GM23248 (cell line): Measurements from ENCODE around the gene KNDC1. TPM values are rescaled to one million over a fixed set of nuclear protein-coding genes. Genes with fewer than 3 reads are reported as not detected.
"Not testable (repeated sequence)": the region's sequence is repeated elsewhere in the genome, so short reads cannot be mapped to it uniquely, and the experiment has no call there.

Source experiments
- DNase-seq: peaks from one replicate; pipeline ENCODE4 v3.0.0-alpha.2; 2015
- H2AFZ ChIP-seq: fragments of 200-600 bp; sonication (generic); 2 replicates; pipeline ENCODE4 v1.6.1; 2016; ENCODE audit warnings: antibody characterized with exemption
- H3F3A ChIP-seq: fragments of 200-600 bp; sonication (generic); 2 replicates; pipeline ENCODE4 v1.6.1; 2016; ENCODE audit warnings: mild to moderate bottlenecking, antibody characterized with exemption, mixed run types; ENCODE audit not compliant: insufficient read depth
- H3K27ac ChIP-seq: fragments of 200-600 bp; sonication (generic); 2 replicates; pipeline ENCODE4 v1.5.1; 2016; ENCODE audit warnings: mild to moderate bottlenecking
- H3K27me3 ChIP-seq: fragments of 200-600 bp; sonication (generic); replicated peaks from 2 replicates; pipeline ENCODE4 v1.6.1; 2016; ENCODE audit warnings: mild to moderate bottlenecking; ENCODE audit not compliant: insufficient read depth
- H3K36me3 ChIP-seq: fragments of 200-600 bp; sonication (generic); 2 replicates; pipeline ENCODE4 v1.6.1; 2016; ENCODE audit warnings: low read depth, mild to moderate bottlenecking
- H3K4me1 ChIP-seq: fragments of 200-600 bp; sonication (generic); 2 replicates; pipeline ENCODE4 v1.6.1; 2016; ENCODE audit warnings: mild to moderate bottlenecking; ENCODE audit not compliant: insufficient read depth
- H3K4me2 ChIP-seq: fragments of 200-600 bp; sonication (generic); one replicate; pipeline ENCODE4 v1.6.1; 2016; ENCODE audit warnings: mild to moderate bottlenecking; ENCODE audit not compliant: unreplicated experiment
- H3K4me3 ChIP-seq: fragments of 200-600 bp; sonication (generic); 2 replicates; pipeline ENCODE4 v1.5.1; 2016; ENCODE audit warnings: mild to moderate bottlenecking
- H3K79me2 ChIP-seq: fragments of 200-600 bp; sonication (generic); 2 replicates; pipeline ENCODE4 v1.6.1; 2016; ENCODE audit warnings: mild to moderate bottlenecking; ENCODE audit not compliant: insufficient read depth
- H3K9ac ChIP-seq: fragments of 200-600 bp; sonication (generic); 2 replicates; pipeline ENCODE4 v1.6.1; 2016; ENCODE audit warnings: mild to moderate bottlenecking
- H3K9me2 ChIP-seq: fragments of 200-600 bp; sonication (generic); 2 replicates; pipeline ENCODE4 v1.6.1; 2016; ENCODE audit warnings: mixed run types, mild to moderate bottlenecking, moderate library complexity; ENCODE audit not compliant: insufficient read depth
- H3K9me3 ChIP-seq: fragments of 200-600 bp; sonication (generic); one replicate; pipeline ENCODE4 v1.6.1; 2017; ENCODE audit warnings: low read depth
- H4K20me1 ChIP-seq: fragments of 200-600 bp; sonication (generic); 2 replicates; pipeline ENCODE4 v1.6.0; 2016; ENCODE audit not compliant: insufficient read depth
- EZH2 ChIP-seq: fragments of 200-600 bp; sonication (generic); IDR thresholded peaks from 2 replicates; pipeline ENCODE4 v1.6.1; 2018; ENCODE audit warnings: antibody characterized with exemption, mild to moderate bottlenecking; ENCODE audit not compliant: insufficient read depth, poor library complexity, severe bottlenecking
- EZH2phosphoT487 ChIP-seq: fragments of 200-600 bp; sonication (generic); IDR thresholded peaks from 2 replicates; pipeline ENCODE4 v1.6.1; 2018; ENCODE audit warnings: antibody characterized with exemption, moderate library complexity, mild to moderate bottlenecking, low read depth; ENCODE audit not compliant: insufficient read depth
- WGBS, 2 experiments: methylation state at CpG; one replicate each; pipeline ENCODE4 v1.1.6; 2015 to 2017; ENCODE audit warnings: low lambda C conversion rate in 2 of 2, low coverage in 1 of 2; ENCODE audit errors: missing lambda C conversion rate in 2 of 2; 5-methylcytosine and 5-hydroxymethylcytosine counted together
- in situ Hi-C: fragments of 300-500 bp; cut with MboI; formaldehyde crosslinking; loops from 2 replicates; pipeline ENCODE4 v1.15.0; 2020
- polyA plus RNA-seq: library from polyadenylated mRNA; unstranded; fragments of >200 nt; fragmentation: Nextera tagmentation; extraction: Ambion mirVana; gene quantifications from 2 replicates; pipeline ENCODE4 v1.2.1, GENCODE V29; 2016
- total RNA-seq: library from RNA; depleted of rRNA; stranded (reverse); fragments of >200 nt; shearing (Covaris generic); gene quantifications from 2 replicates; pipeline ENCODE4 v1.2.3, GENCODE V29; 2014

KNDC1 gene
- total and polyA plus RNA-seq, 2 experiments from 2014 or later = 0.44 to 0.54 TPM

- TF ChIP-seq EZH2phosphoT487 (no peak), EZH2 (no peak)
- H3K27me3 ChIP-seq = no peaks in the 10 kb centered on the region; the same call in none of the 2 replicates
- no peaks in the 10 kb centered on the region for H3K4me1 ChIP-seq
- no peaks in the 10 kb centered on the region for H3K9me3 ChIP-seq
- H3K4me3 ChIP-seq = no peak overlapping the region
- H4K20me1 ChIP-seq = no peaks in the 10 kb centered on the region
- no peaks in the 10 kb centered on the region for H3K79me2 ChIP-seq
- no peak for DNase-seq
- H3F3A ChIP-seq = no peaks in the 10 kb centered on the region
- no peaks in the 10 kb centered on the region for H3K36me3 ChIP-seq
- no peak overlapping the region for H3K4me2 ChIP-seq
- WGBS, 2 experiments = 68% methylated on average over 17 to 20 of the region's 20 CpGs
- no peaks in the 10 kb centered on the region for H3K9me2 ChIP-seq
- in situ Hi-C loops = no loop called here
- no peak overlapping the region for H3K9ac ChIP-seq
- no peak overlapping the region for H3K27ac ChIP-seq
- no peak overlapping the region for H2AFZ ChIP-seq
These were observed 58.9 kb downstream of the KNDC1 start for GRCh38 chr10:133218891-133219290.

GRCh38 chr10:133219782-133220181, 59.8 kb downstream of the KNDC1 start:
- H3K79me2 ChIP-seq = no peaks in the 10 kb centered on the region
- WGBS, 2 experiments = 8 to 11% methylated on average over 21 to 22 of the region's 28 CpGs
- H4K20me1 ChIP-seq = no peaks in the 10 kb centered on the region
- no peak overlapping the region for H3K4me2 ChIP-seq
- no peaks in the 10 kb centered on the region for H3K36me3 ChIP-seq
- no peaks in the 10 kb centered on the region for H3K9me2 ChIP-seq
- H3K27ac ChIP-seq = no peak overlapping the region
- H3K27me3 ChIP-seq = no peaks in the 10 kb centered on the region; the same call in none of the 2 replicates
- H3K9ac ChIP-seq = no peak overlapping the region
- no peak overlapping the region for H2AFZ ChIP-seq
- no peak for TF ChIP-seq EZH2
- H3K4me1 ChIP-seq = no peaks in the 10 kb centered on the region
- H3K9me3 ChIP-seq = no peaks in the 10 kb centered on the region
- in situ Hi-C loops = no loop called here
- H3K4me3 ChIP-seq = no peak overlapping the region
- no peaks in the 10 kb centered on the region for H3F3A ChIP-seq
- DNase-seq = no peak

GRCh38 chr10:133221331-133221730, 61.3 kb downstream of the KNDC1 start:
- H3K79me2 ChIP-seq = no peaks in the 10 kb centered on the region
- no peak overlapping the region for H3K4me2 ChIP-seq
- no peak for DNase-seq
- 72% methylated on average over 11 of the region's 11 CpGs for WGBS, 2 experiments
- in situ Hi-C loops = no loop called here
- H3K27ac ChIP-seq = no peak overlapping the region
- no peak overlapping the region for H3K4me3 ChIP-seq
- H3K9me3 ChIP-seq = no peaks in the 10 kb centered on the region
- no peak overlapping the region for H2AFZ ChIP-seq
- no peaks in the 10 kb centered on the region for H3F3A ChIP-seq
- TF ChIP-seq EZH2 = no peak
- no peak for TF ChIP-seq EZH2phosphoT487
- no peaks in the 10 kb centered on the region for H3K9me2 ChIP-seq
- H3K27me3 ChIP-seq = peaks cover 7% of the 10 kb centered on the region
- no peaks in the 10 kb centered on the region for H3K36me3 ChIP-seq
- no peak overlapping the region for H3K9ac ChIP-seq
- H3K4me1 ChIP-seq = no peaks in the 10 kb centered on the region
- no peaks in the 10 kb centered on the region for H4K20me1 ChIP-seq

GRCh38 chr10:133221756-133222155, 61.7 kb downstream of the KNDC1 start:
- H3K36me3 ChIP-seq, H3K9me2 ChIP-seq, H3K27ac ChIP-seq, in situ Hi-C loops, H3K79me2 ChIP-seq, H3F3A ChIP-seq, H4K20me1 ChIP-seq, H3K4me2 ChIP-seq, H3K9ac ChIP-seq, DNase-seq, H3K9me3 ChIP-seq, H3K4me1 ChIP-seq, H3K27me3 ChIP-seq, H3K4me3 ChIP-seq, H2AFZ ChIP-seq: not testable (repeated sequence)
- WGBS, 2 experiments = 78 to 79% methylated on average over 14 to 19 of the region's 22 CpGs

DNA sequence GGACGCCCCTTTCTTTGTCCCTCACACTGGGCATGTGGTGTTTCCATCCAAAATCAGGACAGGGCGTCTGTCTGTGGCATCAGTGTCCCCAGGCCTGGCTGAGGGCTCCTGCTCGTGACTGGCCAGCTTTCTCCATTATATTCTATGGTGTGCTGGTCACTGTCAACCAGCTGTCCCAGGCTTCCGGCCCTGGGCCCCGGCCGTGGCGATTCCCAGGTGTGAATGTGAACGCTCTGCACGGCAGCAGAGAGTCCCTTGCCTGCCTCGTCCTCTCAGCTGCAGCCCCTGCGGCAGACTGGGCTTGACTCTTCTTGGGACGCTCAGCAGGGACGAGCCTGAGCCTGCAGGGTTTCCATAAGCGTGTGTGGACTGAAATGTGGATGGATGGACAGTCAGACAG, 64.1 kb downstream of the KNDC1 start:
- no peak overlapping the region for H3K9ac ChIP-seq
- H3K4me2 ChIP-seq = no peak overlapping the region
- H3F3A ChIP-seq = no peaks in the 10 kb centered on the region
- 23 to 25% methylated on average over 14 of the region's 14 CpGs for WGBS, 2 experiments
- H3K27ac ChIP-seq = no peak overlapping the region
- no peak overlapping the region for H3K4me3 ChIP-seq
- H2AFZ ChIP-seq = no peak overlapping the region
- TF ChIP-seq EZH2 (no peak), EZH2phosphoT487 (no peak)
- no peaks in the 10 kb centered on the region for H3K79me2 ChIP-seq
- no peaks in the 10 kb centered on the region for H3K4me1 ChIP-seq
- DNase-seq = no peak
- peaks cover 26% of the 10 kb centered on the region for H3K27me3 ChIP-seq
- H3K9me2 ChIP-seq = no peaks in the 10 kb centered on the region
- in situ Hi-C loops = no loop called here
- H4K20me1 ChIP-seq = no peaks in the 10 kb centered on the region
- H3K36me3 ChIP-seq = no peaks in the 10 kb centered on the region
- no peaks in the 10 kb centered on the region for H3K9me3 ChIP-seq
